Memory B cell (primary cell): ENCODE results near the gene CYBRD1.

ENCODE experiments used
- ATAC-seq: fragments of 150-1000 bp; cut with Tn5 transposase; 2 replicates; pipeline ENCODE4 v1.10.0; 2021; ENCODE audit warnings: low read depth, mild to moderate bottlenecking, moderate library complexity
- DNase-seq, 2 donors: peaks; one replicate each; pipeline ENCODE4 v3.0.0; 2022; ENCODE audit warnings: low spot score in 2 of 2
- H3K27ac Mint-ChIP-seq: one replicate; pipeline ENCODE4 v1.8.0; 2022; ENCODE audit warnings: mild to moderate bottlenecking, moderate library complexity, mixed read lengths
- H3K27me3 Mint-ChIP-seq: one replicate; pipeline ENCODE4 v1.8.0; 2022; ENCODE audit warnings: mixed read lengths
- H3K36me3 Mint-ChIP-seq: one replicate; pipeline ENCODE4 v1.8.0; 2022; ENCODE audit warnings: mild to moderate bottlenecking, mixed read lengths
- H3K4me1 Mint-ChIP-seq: one replicate; pipeline ENCODE4 v1.8.0; 2022; ENCODE audit warnings: mixed read lengths
- H3K4me3 Mint-ChIP-seq: one replicate; pipeline ENCODE4 v1.8.0; 2022; ENCODE audit warnings: mild to moderate bottlenecking, moderate library complexity, mixed read lengths
- H3K9me3 Mint-ChIP-seq: one replicate; pipeline ENCODE4 v1.8.0; 2022; ENCODE audit warnings: mixed read lengths

CYBRD1 gene

GRCh38 chr2:171553236-171553635 lies 31.0 kb downstream of the CYBRD1 start:
- Mint-ChIP-seq H3K4me1 (no peaks in the 10 kb centered on the region), H3K4me3 (no peak overlapping the region), H3K27me3 (no peaks in the 10 kb centered on the region), H3K9me3 (no peaks in the 10 kb centered on the region), H3K36me3 (no peaks in the 10 kb centered on the region), H3K27ac (no peak overlapping the region)
- ATAC-seq: no peak
- no peak for DNase-seq

- no peaks in the 10 kb centered on the region for H3K4me1 Mint-ChIP-seq
- H3K36me3 Mint-ChIP-seq: no peaks in the 10 kb centered on the region
- no peak overlapping the region for H3K4me3 Mint-ChIP-seq
- peaks cover 2% of the 10 kb centered on the region for H3K27me3 Mint-ChIP-seq
- DNase-seq: no peak
- H3K9me3 Mint-ChIP-seq: no peaks in the 10 kb centered on the region
- ATAC-seq: no peak
- no peak overlapping the region for H3K27ac Mint-ChIP-seq
Observed at GRCh38 chr2:171553858-171554257, 31.6 kb downstream of the CYBRD1 start.

- Mint-ChIP-seq H3K4me1 (no peaks in the 10 kb centered on the region), H3K27me3 (peaks cover 3% of the 10 kb centered on the region), H3K27ac (no peak overlapping the region), H3K9me3 (no peaks in the 10 kb centered on the region), H3K4me3 (no peak overlapping the region), H3K36me3 (no peaks in the 10 kb centered on the region)
- DNase-seq: no peak
- ATAC-seq: no peak
Observed at GRCh38 chr2:171554991-171555615, 32.8 kb downstream of the CYBRD1 start.

GRCh38 chr2:171557363-171557762 lies 35.1 kb downstream of the CYBRD1 start:
- Mint-ChIP-seq H3K27ac (no peak overlapping the region), H3K9me3 (no peaks in the 10 kb centered on the region), H3K4me1 (no peaks in the 10 kb centered on the region), H3K36me3 (no peaks in the 10 kb centered on the region), H3K27me3 (peaks cover 3% of the 10 kb centered on the region), H3K4me3 (no peak overlapping the region)
- no peak for DNase-seq
- ATAC-seq: no peak

GRCh38 chr2:171563301-171563700 lies 41.0 kb downstream of the CYBRD1 start:
- Mint-ChIP-seq H3K36me3 (no peaks in the 10 kb centered on the region), H3K9me3 (peaks cover 1% of the 10 kb centered on the region), H3K27me3 (peaks cover 3% of the 10 kb centered on the region), H3K4me3 (no peak overlapping the region), H3K27ac (no peak overlapping the region), H3K4me1 (no peaks in the 10 kb centered on the region)
- ATAC-seq (no peak), DNase-seq (no peak)

GRCh38 chr2:171564463-171564862 lies 42.2 kb downstream of the CYBRD1 start:
- Mint-ChIP-seq H3K4me1 (no peaks in the 10 kb centered on the region), H3K9me3 (peaks cover 1% of the 10 kb centered on the region), H3K36me3 (no peaks in the 10 kb centered on the region), H3K4me3 (no peak overlapping the region), H3K27me3 (peaks cover 2% of the 10 kb centered on the region), H3K27ac (no peak overlapping the region)
- no peak for ATAC-seq
- no peak for DNase-seq

GRCh38 chr2:171566057-171566456 lies 43.8 kb downstream of the CYBRD1 start:
- no peak overlapping the region for H3K4me3 Mint-ChIP-seq
- H3K27ac Mint-ChIP-seq: no peak overlapping the region
- ATAC-seq (no peak), DNase-seq (no peak)
- peaks cover 1% of the 10 kb centered on the region for H3K9me3 Mint-ChIP-seq
- no peaks in the 10 kb centered on the region for H3K4me1 Mint-ChIP-seq
- H3K36me3 Mint-ChIP-seq: no peaks in the 10 kb centered on the region
- no peaks in the 10 kb centered on the region for H3K27me3 Mint-ChIP-seq

GRCh38 chr2:171566753-171567152 lies 44.5 kb downstream of the CYBRD1 start:
- H3K27ac Mint-ChIP-seq: no peak overlapping the region
- no peak overlapping the region for H3K4me3 Mint-ChIP-seq
- ATAC-seq: no peak
- DNase-seq: no peak
- no peaks in the 10 kb centered on the region for H3K36me3 Mint-ChIP-seq
- no peaks in the 10 kb centered on the region for H3K4me1 Mint-ChIP-seq
- no peaks in the 10 kb centered on the region for H3K27me3 Mint-ChIP-seq
- H3K9me3 Mint-ChIP-seq: peaks cover 1% of the 10 kb centered on the region

- H3K27ac Mint-ChIP-seq: no peak overlapping the region
Observed at GRCh38 chr2:171568089-171568488, 45.8 kb downstream of the CYBRD1 start.

GRCh38 chr2:171571721-171572120 lies 49.4 kb downstream of the CYBRD1 start:
- Mint-ChIP-seq H3K27me3 (no peaks in the 10 kb centered on the region), H3K36me3 (no peaks in the 10 kb centered on the region), H3K4me1 (no peaks in the 10 kb centered on the region), H3K9me3 (peaks cover 1% of the 10 kb centered on the region), H3K27ac (no peak overlapping the region), H3K4me3 (no peak overlapping the region)
- no peak for DNase-seq
- no peak for ATAC-seq

More at GRCh38 chr2:171568089-171568488, 45.8 kb downstream of the CYBRD1 start:
- DNase-seq (no peak), ATAC-seq (no peak)
- Mint-ChIP-seq H3K27me3 (no peaks in the 10 kb centered on the region), H3K9me3 (peaks cover 1% of the 10 kb centered on the region), H3K4me3 (no peak overlapping the region), H3K36me3 (no peaks in the 10 kb centered on the region), H3K4me1 (no peaks in the 10 kb centered on the region)

- Mint-ChIP-seq H3K9me3 (no peaks in the 10 kb centered on the region), H3K4me1 (no peaks in the 10 kb centered on the region), H3K36me3 (no peaks in the 10 kb centered on the region), H3K27me3 (no peaks in the 10 kb centered on the region), H3K4me3 (no peak overlapping the region), H3K27ac (no peak overlapping the region)
- ATAC-seq (peak; percentile 96), DNase-seq (peak; percentile 88 to 91)
Observed at GRCh38 chr2:171574149-171574795, 52.0 kb downstream of the CYBRD1 start.

- DNase-seq: no peak
- H3K4me1 Mint-ChIP-seq: no peaks in the 10 kb centered on the region
- no peaks in the 10 kb centered on the region for H3K9me3 Mint-ChIP-seq
- no peak for ATAC-seq
- H3K27ac Mint-ChIP-seq: no peak overlapping the region
- H3K36me3 Mint-ChIP-seq: no peaks in the 10 kb centered on the region
- H3K27me3 Mint-ChIP-seq: no peaks in the 10 kb centered on the region
- H3K4me3 Mint-ChIP-seq: no peak overlapping the region
Observed at GRCh38 chr2:171575606-171576005, 53.3 kb downstream of the CYBRD1 start.

- H3K27me3 Mint-ChIP-seq: no peaks in the 10 kb centered on the region
- H3K9me3 Mint-ChIP-seq: no peaks in the 10 kb centered on the region
- no peak overlapping the region for H3K27ac Mint-ChIP-seq
- no peak overlapping the region for H3K4me3 Mint-ChIP-seq
- H3K4me1 Mint-ChIP-seq: no peaks in the 10 kb centered on the region
- DNase-seq (no peak), ATAC-seq (no peak)
- no peaks in the 10 kb centered on the region for H3K36me3 Mint-ChIP-seq
Observed at GRCh38 chr2:171578127-171578803, 56.0 kb downstream of the CYBRD1 start.

GRCh38 chr2:171579481-171579880 lies 57.2 kb downstream of the CYBRD1 start:
- no peak for DNase-seq
- Mint-ChIP-seq H3K27ac (no peak overlapping the region), H3K36me3 (no peaks in the 10 kb centered on the region), H3K4me1 (no peaks in the 10 kb centered on the region), H3K4me3 (no peak overlapping the region), H3K9me3 (no peaks in the 10 kb centered on the region), H3K27me3 (no peaks in the 10 kb centered on the region)
- ATAC-seq: no peak
